ENCODE measurements around the gene MISP3.

Gene MISP3

GRCh38 chr19:14086098-14086497 lies 13.5 kb downstream of the MISP3 start:
- no peak overlapping the region for H4K8ac ChIP-seq (ENCODE audit: low read depth, low read length)
- H3K27me3 ChIP-seq (ENCODE audit: insufficient read depth, low read length, poor library complexity), result no peaks in the 10 kb centered on the region
- H2BK15ac ChIP-seq (replicated peaks; ENCODE audit: low read depth), result no peak overlapping the region
- no peak overlapping the region for H2AK5ac ChIP-seq (ENCODE audit: low read length)
- H3K56ac ChIP-seq (ENCODE audit: low read length), result peak overlapping the region; percentile 42
- WGBS (ENCODE audit: extremely low coverage, insufficient coverage, low lambda C conversion rate), result no CpG with 5 or more reads among the region's 5 CpGs
- peaks cover 6% of the 10 kb centered on the region for H3K79me2 ChIP-seq (ENCODE audit: control insufficient read depth, insufficient read depth, low read length)
- no peak overlapping the region for H3K9ac ChIP-seq (ENCODE audit: low read length)
- no peak overlapping the region for H3K4ac ChIP-seq (ENCODE audit: low read depth, low read length)
- H2BK5ac ChIP-seq (ENCODE audit: low read length), result no peak overlapping the region
- no peak overlapping the region for H3K18ac ChIP-seq (ENCODE audit: low read length)
- H3K4me2 ChIP-seq (ENCODE audit: low read length), result no peak overlapping the region
- H2BK120ac ChIP-seq (ENCODE audit: low read depth, low read length), result no peak overlapping the region
- H3K23ac ChIP-seq (ENCODE audit: low read length), result no peak overlapping the region
- H3K27ac ChIP-seq (ENCODE audit: low read depth, low read length), result no peak overlapping the region
- H3K4me1 ChIP-seq (ENCODE audit: control insufficient read depth, low read depth, low read length), result no peaks in the 10 kb centered on the region
- DNase-seq, result no peak
- H3K4me3 ChIP-seq (ENCODE audit: low read length), result no peak overlapping the region
- H4K5ac ChIP-seq (ENCODE audit: low read length), result no peak overlapping the region
- H3K36me3 ChIP-seq (ENCODE audit: control insufficient read depth, insufficient read depth, low read length), result peaks cover 5% of the 10 kb centered on the region
- peaks cover 8% of the 10 kb centered on the region for H3K79me1 ChIP-seq (ENCODE audit: low read length)

DNA sequence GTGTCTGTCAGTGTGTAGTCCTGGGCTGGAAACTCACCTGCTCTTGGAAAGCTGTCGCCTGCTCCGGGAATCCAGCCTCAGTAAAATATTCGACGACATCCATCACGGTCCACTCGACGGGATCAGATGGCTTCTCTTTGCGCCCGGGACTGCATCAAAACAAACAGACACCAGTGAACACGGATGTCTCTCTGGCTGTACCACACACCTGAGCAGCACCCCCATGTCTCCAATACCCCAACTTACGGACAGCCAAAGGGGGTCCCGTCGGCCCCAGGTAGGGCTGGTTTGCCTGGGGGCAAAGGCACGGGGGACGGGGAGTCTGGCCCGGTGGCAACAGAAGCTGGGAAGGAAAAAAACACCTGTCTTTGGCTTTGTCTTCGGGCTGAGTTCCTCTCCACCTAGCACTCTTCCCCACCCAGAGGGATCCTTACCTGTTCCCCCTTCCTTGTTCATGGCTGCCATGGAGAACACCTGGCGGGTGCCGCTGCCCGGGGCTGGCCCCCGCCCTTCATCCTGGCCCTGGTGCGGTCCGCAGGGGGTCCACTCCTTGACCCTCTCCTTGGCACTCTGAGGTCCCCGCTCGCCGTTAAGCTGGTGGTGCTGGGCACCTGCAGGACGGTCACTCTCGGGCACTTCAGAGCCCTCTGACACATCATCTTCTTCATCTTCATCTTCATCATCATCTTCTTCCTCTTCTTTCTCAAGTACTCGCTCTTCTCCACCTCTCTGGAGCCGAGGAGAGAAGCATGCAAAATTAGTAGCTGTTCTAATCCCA lies 16.2 kb downstream of the MISP3 start:
- Histone ChIP-seq H2AK5ac (ENCODE audit: low read length) (no peak overlapping the region), H3K9ac (ENCODE audit: low read length) (peak overlapping the region; percentile 63), H2BK120ac (ENCODE audit: low read depth, low read length) (no peak overlapping the region), H3K56ac (ENCODE audit: low read length) (peak overlapping the region; percentile 96), H4K5ac (ENCODE audit: low read length) (no peak overlapping the region), H3K4ac (ENCODE audit: low read depth, low read length) (no peak overlapping the region), H4K8ac (ENCODE audit: low read depth, low read length) (no peak overlapping the region), H3K79me2 (ENCODE audit: control insufficient read depth, insufficient read depth, low read length) (peaks cover 6% of the 10 kb centered on the region), H2BK15ac (replicated peaks; ENCODE audit: low read depth) (no peak overlapping the region), H3K18ac (ENCODE audit: low read length) (no peak overlapping the region), H3K79me1 (ENCODE audit: low read length) (peaks cover 8% of the 10 kb centered on the region), H3K4me3 (ENCODE audit: low read length) (peak overlapping the region; percentile 35), H3K23ac (ENCODE audit: low read length) (no peak overlapping the region), H3K36me3 (ENCODE audit: control insufficient read depth, insufficient read depth, low read length) (peaks cover 5% of the 10 kb centered on the region), H3K27me3 (ENCODE audit: insufficient read depth, low read length, poor library complexity) (no peaks in the 10 kb centered on the region), H2BK5ac (ENCODE audit: low read length) (no peak overlapping the region), H3K4me2 (ENCODE audit: low read length) (peak overlapping the region; percentile 88), H3K4me1 (ENCODE audit: control insufficient read depth, low read depth, low read length) (peaks cover 2% of the 10 kb centered on the region), H3K27ac (ENCODE audit: low read depth, low read length) (no peak overlapping the region)
- DNase-seq, result no peak
- WGBS (ENCODE audit: extremely low coverage, insufficient coverage, low lambda C conversion rate), result no CpG with 5 or more reads among the region's 30 CpGs

GRCh38 chr19:14089412-14089661 lies 16.8 kb downstream of the MISP3 start:
- Histone ChIP-seq H3K79me2 (ENCODE audit: control insufficient read depth, insufficient read depth, low read length) (peaks cover 6% of the 10 kb centered on the region), H3K56ac (ENCODE audit: low read length) (peak overlapping the region; percentile 96), H3K79me1 (ENCODE audit: low read length) (peaks cover 8% of the 10 kb centered on the region), H3K4ac (ENCODE audit: low read depth, low read length) (no peak overlapping the region), H3K27me3 (ENCODE audit: insufficient read depth, low read length, poor library complexity) (no peaks in the 10 kb centered on the region), H3K27ac (ENCODE audit: low read depth, low read length) (no peak overlapping the region), H3K23ac (ENCODE audit: low read length) (no peak overlapping the region), H4K5ac (ENCODE audit: low read length) (no peak overlapping the region), H2AK5ac (ENCODE audit: low read length) (no peak overlapping the region), H3K9ac (ENCODE audit: low read length) (peak overlapping the region; percentile 63), H3K36me3 (ENCODE audit: control insufficient read depth, insufficient read depth, low read length) (peaks cover 5% of the 10 kb centered on the region), H2BK5ac (ENCODE audit: low read length) (no peak overlapping the region), H2BK15ac (replicated peaks; ENCODE audit: low read depth) (no peak overlapping the region), H4K8ac (ENCODE audit: low read depth, low read length) (no peak overlapping the region), H3K18ac (ENCODE audit: low read length) (no peak overlapping the region), H3K4me2 (ENCODE audit: low read length) (peak overlapping the region; percentile 88), H3K4me3 (ENCODE audit: low read length) (peak overlapping the region; percentile 35), H3K4me1 (ENCODE audit: control insufficient read depth, low read depth, low read length) (peaks cover 2% of the 10 kb centered on the region), H2BK120ac (ENCODE audit: low read depth, low read length) (no peak overlapping the region)
- DNase-seq, result peak; percentile 55
- no CpG with 5 or more reads among the region's 16 CpGs for WGBS (ENCODE audit: extremely low coverage, insufficient coverage, low lambda C conversion rate)

GRCh38 chr19:14089662-14090508 lies 17.3 kb downstream of the MISP3 start:
- no peak overlapping the region for H4K5ac ChIP-seq (ENCODE audit: low read length)
- no peak overlapping the region for H2AK5ac ChIP-seq (ENCODE audit: low read length)
- peak overlapping the region; percentile 76 for H3K4me3 ChIP-seq (ENCODE audit: low read length)
- peaks cover 5% of the 10 kb centered on the region for H3K36me3 ChIP-seq (ENCODE audit: control insufficient read depth, insufficient read depth, low read length)
- H2BK15ac ChIP-seq (replicated peaks; ENCODE audit: low read depth), result no peak overlapping the region
- peaks cover 2% of the 10 kb centered on the region for H3K4me1 ChIP-seq (ENCODE audit: control insufficient read depth, low read depth, low read length)
- peak overlapping the region; percentile 89 for H3K23ac ChIP-seq (ENCODE audit: low read length)
- H3K9ac ChIP-seq (ENCODE audit: low read length), result peak overlapping the region; percentile 88
- no peak overlapping the region for H4K8ac ChIP-seq (ENCODE audit: low read depth, low read length)
- no peaks in the 10 kb centered on the region for H3K27me3 ChIP-seq (ENCODE audit: insufficient read depth, low read length, poor library complexity)
- DNase-seq, result peak; percentile 63
- H2BK5ac ChIP-seq (ENCODE audit: low read length), result no peak overlapping the region
- H3K79me2 ChIP-seq (ENCODE audit: control insufficient read depth, insufficient read depth, low read length), result peaks cover 6% of the 10 kb centered on the region
- H3K4ac ChIP-seq (ENCODE audit: low read depth, low read length), result peak overlapping the region; percentile 90
- H3K79me1 ChIP-seq (ENCODE audit: low read length), result peaks cover 8% of the 10 kb centered on the region
- peak overlapping the region; percentile 89 for H3K18ac ChIP-seq (ENCODE audit: low read length)
- WGBS (ENCODE audit: extremely low coverage, insufficient coverage, low lambda C conversion rate), result no CpG with 5 or more reads among the region's 142 CpGs
- peak overlapping the region; percentile 88 for H3K4me2 ChIP-seq (ENCODE audit: low read length)
- peak overlapping the region; percentile 79 for H3K27ac ChIP-seq (ENCODE audit: low read depth, low read length)
- H3K56ac ChIP-seq (ENCODE audit: low read length), result peak overlapping the region; percentile 96
- no peak overlapping the region for H2BK120ac ChIP-seq (ENCODE audit: low read depth, low read length)

- Histone ChIP-seq H2AK5ac (ENCODE audit: low read length) (no peak within 1 kb of the TSS), H3K4ac (ENCODE audit: low read depth, low read length) (peak within 1 kb of the TSS; percentile 90), H3K27me3 (ENCODE audit: insufficient read depth, low read length, poor library complexity) (no peaks in the 10 kb centered on the region), H3K27ac (ENCODE audit: low read depth, low read length) (peak within 1 kb of the TSS; percentile 86), H3K4me2 (ENCODE audit: low read length) (peak within 1 kb of the TSS; percentile 99), H3K79me2 (ENCODE audit: control insufficient read depth, insufficient read depth, low read length) (peaks cover 6% of the 10 kb centered on the region), H2BK5ac (ENCODE audit: low read length) (no peak within 1 kb of the TSS), H2BK15ac (replicated peaks; ENCODE audit: low read depth) (no peak within 1 kb of the TSS), H4K5ac (ENCODE audit: low read length) (no peak within 1 kb of the TSS), H3K4me3 (ENCODE audit: low read length) (peak within 1 kb of the TSS; percentile 76), H4K8ac (ENCODE audit: low read depth, low read length) (peak within 1 kb of the TSS; percentile 87), H3K23ac (ENCODE audit: low read length) (peak within 1 kb of the TSS; percentile 89), H3K36me3 (ENCODE audit: control insufficient read depth, insufficient read depth, low read length) (peaks cover 5% of the 10 kb centered on the region), H3K4me1 (ENCODE audit: control insufficient read depth, low read depth, low read length) (peaks cover 2% of the 10 kb centered on the region), H3K56ac (ENCODE audit: low read length) (peak within 1 kb of the TSS; percentile 96), H3K18ac (ENCODE audit: low read length) (peak within 1 kb of the TSS; percentile 93), H3K9ac (ENCODE audit: low read length) (peak within 1 kb of the TSS; percentile 88), H2BK120ac (ENCODE audit: low read depth, low read length) (peak within 1 kb of the TSS; percentile 65), H3K79me1 (ENCODE audit: low read length) (peaks cover 8% of the 10 kb centered on the region)
- no CpG with 5 or more reads among the region's 65 CpGs for WGBS (ENCODE audit: extremely low coverage, insufficient coverage, low lambda C conversion rate)
- peak; percentile 92 for DNase-seq
Observed at GRCh38 chr19:14090509-14091080, 18.0 kb downstream of the MISP3 start, which contains the start of gene SAMD1. Gene SAMD1 (minus strand): TSS chr19:14090751.
